Airway epithelial cell (primary cell): ENCODE results near the gene PATJ. TPM values are rescaled to one million over a fixed set of nuclear protein-coding genes. Genes with fewer than 3 reads are reported as not detected.

Experiments
- total RNA-seq: library from RNA; depleted of rRNA; stranded (reverse); fragments of >200 nt; gene quantifications from 2 replicates; pipeline ENCODE4 v1.2.3, GENCODE V29; 2015

Gene PATJ, protein sequence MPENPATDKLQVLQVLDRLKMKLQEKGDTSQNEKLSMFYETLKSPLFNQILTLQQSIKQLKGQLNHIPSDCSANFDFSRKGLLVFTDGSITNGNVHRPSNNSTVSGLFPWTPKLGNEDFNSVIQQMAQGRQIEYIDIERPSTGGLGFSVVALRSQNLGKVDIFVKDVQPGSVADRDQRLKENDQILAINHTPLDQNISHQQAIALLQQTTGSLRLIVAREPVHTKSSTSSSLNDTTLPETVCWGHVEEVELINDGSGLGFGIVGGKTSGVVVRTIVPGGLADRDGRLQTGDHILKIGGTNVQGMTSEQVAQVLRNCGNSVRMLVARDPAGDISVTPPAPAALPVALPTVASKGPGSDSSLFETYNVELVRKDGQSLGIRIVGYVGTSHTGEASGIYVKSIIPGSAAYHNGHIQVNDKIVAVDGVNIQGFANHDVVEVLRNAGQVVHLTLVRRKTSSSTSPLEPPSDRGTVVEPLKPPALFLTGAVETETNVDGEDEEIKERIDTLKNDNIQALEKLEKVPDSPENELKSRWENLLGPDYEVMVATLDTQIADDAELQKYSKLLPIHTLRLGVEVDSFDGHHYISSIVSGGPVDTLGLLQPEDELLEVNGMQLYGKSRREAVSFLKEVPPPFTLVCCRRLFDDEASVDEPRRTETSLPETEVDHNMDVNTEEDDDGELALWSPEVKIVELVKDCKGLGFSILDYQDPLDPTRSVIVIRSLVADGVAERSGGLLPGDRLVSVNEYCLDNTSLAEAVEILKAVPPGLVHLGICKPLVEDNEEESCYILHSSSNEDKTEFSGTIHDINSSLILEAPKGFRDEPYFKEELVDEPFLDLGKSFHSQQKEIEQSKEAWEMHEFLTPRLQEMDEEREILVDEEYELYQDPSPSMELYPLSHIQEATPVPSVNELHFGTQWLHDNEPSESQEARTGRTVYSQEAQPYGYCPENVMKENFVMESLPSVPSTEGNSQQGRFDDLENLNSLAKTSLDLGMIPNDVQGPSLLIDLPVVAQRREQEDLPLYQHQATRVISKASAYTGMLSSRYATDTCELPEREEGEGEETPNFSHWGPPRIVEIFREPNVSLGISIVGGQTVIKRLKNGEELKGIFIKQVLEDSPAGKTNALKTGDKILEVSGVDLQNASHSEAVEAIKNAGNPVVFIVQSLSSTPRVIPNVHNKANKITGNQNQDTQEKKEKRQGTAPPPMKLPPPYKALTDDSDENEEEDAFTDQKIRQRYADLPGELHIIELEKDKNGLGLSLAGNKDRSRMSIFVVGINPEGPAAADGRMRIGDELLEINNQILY (N-terminal part only)
- total RNA-seq = 25.4 and 29.6 TPM in 2 replicates

DNA sequence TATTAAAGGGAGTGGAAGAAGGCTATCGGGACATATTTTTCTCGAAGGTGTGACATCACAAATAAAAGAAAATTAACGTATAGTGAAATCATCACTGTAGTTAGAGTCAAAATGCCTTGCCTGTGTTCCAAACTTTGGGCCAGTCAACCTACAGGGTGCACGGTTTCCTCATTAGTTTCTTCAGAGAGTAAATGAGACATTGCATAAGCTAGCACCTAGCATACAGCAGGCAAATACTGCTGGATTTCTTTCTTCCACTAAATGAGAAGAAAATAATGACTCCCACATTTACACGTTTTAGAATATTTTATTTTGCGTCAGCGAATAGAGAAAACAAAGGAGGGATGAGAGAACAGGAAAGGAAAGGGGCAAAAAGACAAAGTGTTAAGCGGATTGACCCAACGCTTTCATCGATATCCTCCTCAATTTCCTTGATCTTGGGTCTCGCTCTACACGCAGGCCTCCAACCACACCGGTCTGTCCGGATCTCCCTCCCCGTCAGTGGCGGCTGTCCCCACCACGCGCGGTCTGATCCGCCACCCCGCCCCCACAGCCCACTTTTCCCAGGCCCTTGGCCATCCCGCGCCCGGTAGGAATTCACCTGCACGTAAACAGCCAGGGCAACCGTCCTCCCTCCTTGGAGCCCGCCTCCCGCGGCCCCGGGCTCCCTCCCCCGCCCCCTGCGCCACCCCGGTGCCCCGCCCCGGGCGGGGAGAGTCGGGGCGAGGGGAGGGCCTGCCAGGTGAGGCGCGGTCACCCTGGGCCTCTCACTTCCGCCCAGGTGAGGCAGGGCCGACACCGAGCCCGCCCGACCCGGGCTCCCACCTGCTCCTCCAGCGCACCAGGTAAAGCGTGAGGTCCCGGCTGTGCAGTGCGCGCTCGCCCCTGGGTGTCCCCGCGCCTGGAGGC is at the start of gene PATJ:
Gene PATJ (plus strand): TSS at position 770 of the 909 bp plus-strand sequence. CDS start 20,413 bp downstream, outside the sequence.

DNA sequence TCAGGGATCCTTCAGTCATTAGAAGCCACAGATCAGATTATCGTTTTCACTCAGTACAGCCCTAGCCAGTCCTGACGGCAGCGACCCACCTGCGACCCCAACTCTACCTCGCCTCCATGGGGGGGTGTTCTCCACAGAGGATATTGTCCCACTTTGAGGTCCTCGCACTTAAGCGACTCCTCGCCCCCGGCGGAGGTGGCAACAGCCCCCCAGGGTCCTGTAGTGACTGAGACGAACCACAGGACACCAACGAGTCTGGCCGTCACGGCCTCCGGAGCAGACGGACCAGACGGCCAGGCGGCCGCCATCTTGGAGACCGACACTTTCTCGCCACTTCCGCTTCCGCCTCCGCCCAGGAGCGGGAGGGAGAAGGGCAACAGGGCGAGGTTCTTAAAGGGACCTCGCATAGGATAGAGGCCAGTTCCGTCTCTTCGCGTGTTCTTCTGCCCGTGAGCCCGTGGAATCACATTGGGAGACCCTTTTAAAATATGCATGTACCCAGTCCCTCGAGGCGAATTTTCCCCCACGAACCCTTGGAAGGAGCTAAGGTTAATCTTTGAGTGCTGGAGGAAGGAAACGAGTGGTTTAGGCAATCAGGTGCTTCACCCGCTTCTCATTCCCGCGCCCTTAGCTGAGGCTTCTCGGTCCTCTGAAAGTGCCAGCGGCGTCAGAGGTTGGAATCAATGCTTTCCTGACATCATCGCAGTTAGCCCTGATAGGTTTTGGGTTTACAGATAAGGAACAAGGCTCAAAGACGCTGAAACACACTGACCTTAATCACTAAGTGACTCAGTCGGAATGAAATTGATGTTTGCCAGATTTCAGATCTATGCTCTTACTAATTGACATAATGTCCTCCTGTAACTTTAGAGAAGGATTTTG is 17.2 kb upstream of the PATJ start, which contains the start of gene TM2D1:
Gene TM2D1 (minus strand): TSS at position 329 of the 882 bp plus-strand sequence. CDS start 21 bp downstream, at position 308.

DNA sequence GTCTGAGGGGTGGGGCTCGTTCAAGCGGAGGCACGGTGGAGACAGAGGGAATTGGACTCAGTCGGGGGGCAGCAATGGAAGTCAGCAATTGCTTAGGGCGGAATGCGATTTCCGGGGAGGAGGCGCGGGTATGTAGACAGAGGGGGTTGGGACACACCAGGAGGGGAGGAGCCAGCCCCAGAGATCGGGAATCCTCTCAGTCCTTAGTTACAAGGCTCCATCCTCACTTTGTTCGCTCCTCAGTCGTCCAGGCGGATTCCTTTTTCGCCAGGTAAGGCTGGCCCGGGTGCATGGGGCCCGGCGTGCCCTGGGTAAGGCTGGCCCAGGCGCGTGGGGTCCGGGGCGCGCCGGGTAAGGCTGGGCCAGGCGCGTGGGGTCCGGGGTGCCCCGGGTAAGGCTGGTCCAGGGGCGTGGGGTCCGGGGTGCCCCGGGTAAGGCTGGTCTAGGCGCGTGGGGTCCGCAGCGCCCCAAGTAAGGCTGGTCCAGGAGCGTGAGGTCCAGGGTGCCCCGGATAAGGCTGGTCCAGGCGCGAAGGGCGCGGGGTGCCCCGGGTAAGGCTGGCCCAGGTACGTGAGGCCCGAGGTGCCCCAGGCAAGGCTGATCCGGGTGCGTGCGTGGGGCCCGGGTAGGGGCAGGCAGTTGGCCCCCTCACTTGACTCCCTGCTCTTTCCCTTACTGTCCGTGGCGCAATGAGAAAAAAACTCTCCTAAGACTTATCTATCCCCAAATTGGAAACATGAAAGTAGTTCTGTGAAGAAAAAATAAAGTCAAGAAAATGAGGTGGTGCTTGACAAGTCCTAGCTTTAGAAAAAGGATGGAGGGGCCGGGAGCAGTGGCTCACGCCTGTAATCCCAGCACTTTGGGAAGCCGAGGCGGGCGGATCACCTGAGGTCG is 452.6 kb downstream of the PATJ start, which contains the start of gene L1TD1:
Gene L1TD1 (plus strand): TSS at position 199 of the 894 bp plus-strand sequence. CDS start 11,780 bp downstream, outside the sequence.

Other genes with a start within 250 kb of the PATJ start
- gene TM2D1, start 17.3 kb upstream of the PATJ start, total RNA-seq = 49.6 and 50.3 TPM in 2 replicates